Transverse colon (tissue), 4 donors: ENCODE measurements around the gene FIG4. TPM values are rescaled to one million over a fixed set of nuclear protein-coding genes. Genes with fewer than 3 reads are reported as not detected.
"Not testable (repeated sequence)": the region's sequence is repeated elsewhere in the genome, so short reads cannot be mapped to it uniquely, and the experiment has no call there.

Experiments
- DNase-seq: peaks from one replicate; pipeline ENCODE4 v3.0.0-alpha.2; 2019
- H3K27ac ChIP-seq, 4 donors: fragments of 200-600 bp; sonication (generic); 2 replicates each; pipeline ENCODE4 v1.5.1; 2016 to 2018; ENCODE audit warnings: inconsistent platforms in 4 of 4
- H3K27me3 ChIP-seq: fragments of 200-600 bp; sonication (generic); 2 replicates; pipeline ENCODE4 v1.5.1; 2017; ENCODE audit warnings: inconsistent platforms
- H3K36me3 ChIP-seq, 4 donors: fragments of 200-600 bp; sonication (generic); 2 replicates each; pipeline ENCODE4 v1.5.1; 2017 to 2019; ENCODE audit warnings: inconsistent platforms in 4 of 4
- H3K4me1 ChIP-seq, 4 donors: fragments of 200-600 bp; sonication (generic); 2 replicates each; pipeline ENCODE4 v1.5.1; 2017 to 2020; ENCODE audit warnings: inconsistent platforms in 4 of 4
- H3K4me3 ChIP-seq, 4 donors: fragments of 200-600 bp; sonication (generic); 1 replicate in 1 of 4; 2 replicates in 3 of 4; pipeline versions ENCODE4 v1.5.1 to v1.6.1; 2017 to 2019; ENCODE audit warnings: inconsistent platforms in 4 of 4
- H3K9me3 ChIP-seq, 2 donors: fragments of 200-600 bp; sonication (generic); 2 replicates each; pipeline ENCODE4 v1.5.1; 2017 to 2019; ENCODE audit warnings: inconsistent platforms in 2 of 2
- EP300 ChIP-seq: sonication (generic); formaldehyde crosslinking; IDR thresholded peaks from one replicate; pipeline ENCODE4 v1.6.1; 2017; ENCODE audit warnings: antibody characterized with exemption, low read depth
- POLR2A ChIP-seq: fragments of 450-650 bp; IDR thresholded peaks from one replicate; pipeline ENCODE4 v1.6.1; 2016; ENCODE audit warnings: antibody characterized with exemption, mild to moderate bottlenecking, moderate library complexity
- POLR2AphosphoS5 ChIP-seq, 3 donors: sonication (generic); formaldehyde crosslinking; IDR thresholded peaks; one replicate each; pipeline ENCODE4 v1.6.1; 2016; ENCODE audit warnings: antibody characterized with exemption in 3 of 3
- whole genome bisulfite sequencing, 2 donors: methylation state at CpG; one replicate each; pipeline ENCODE4 v1.1.5; 2018; ENCODE audit warnings: low coverage in 1 of 2; 5-methylcytosine and 5-hydroxymethylcytosine counted together
- in situ Hi-C, 4 donors: fragments of 200-750 bp; cut with MboI; loops; one replicate each; pipeline versions ENCODE4 v1.15.0 to v1.15.1; 2017; ENCODE audit warnings: low sequenced_read_pairs in 3 of 4, low pct_ligation_motif_present in 1 of 4, low pct_unique_long_range_greater_than_20kb in 1 of 4
- intact Hi-C: fragments of 100-400 bp; cut with DNase I; formaldehyde crosslinking; loops from one replicate; pipeline ENCODE4 v1.15.1; 2023; ENCODE audit warnings: low total_unique reads
- total RNA-seq, 4 donors: library from RNA; depleted of rRNA; stranded (reverse); fragments of >200 nt; gene quantifications; one replicate each; pipeline ENCODE4 v1.1.0, GENCODE V29; 2016
- TF ChIP-seq, protein P1 (sequence below), 5 experiments: fragments of 200-600 bp in 3 of 5; fragments of 450-650 bp in 2 of 5; sonication (generic) in 3 of 5; IDR thresholded peaks; 1 replicate in 2 of 5; 2 replicates in 3 of 5; pipeline ENCODE4 v1.5.1; 2016 to 2017; ENCODE audit warnings: antibody characterized with exemption in 5 of 5, inconsistent platforms in 3 of 5, mild to moderate bottlenecking in 2 of 5, moderate library complexity in 1 of 5

Gene FIG4
- total RNA-seq, 4 donors from 2014 or later, result 3.7 to 21.6 (median 15.2) TPM

DNA sequence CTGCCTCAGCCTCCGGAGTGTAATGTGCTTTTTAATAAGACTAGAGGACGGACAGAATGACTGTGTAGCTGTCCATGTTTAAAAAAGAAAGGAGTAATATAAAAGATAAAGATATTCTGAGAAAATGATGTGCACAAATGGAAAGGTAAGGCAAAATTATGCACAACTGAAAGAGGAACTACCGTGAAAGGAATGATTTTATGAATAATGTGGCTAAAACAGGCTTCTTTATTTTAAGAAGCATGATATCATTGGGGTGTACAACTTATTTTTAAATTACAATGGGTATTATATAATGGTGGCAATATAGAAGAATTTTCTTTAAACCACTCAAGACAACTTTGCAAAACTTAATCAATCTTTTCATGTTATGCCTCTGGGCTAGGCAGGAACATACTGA, 78.1 kb downstream of the FIG4 start:
- in situ Hi-C loops (no loop called here), intact Hi-C loops (no loop called here)
- H3K27me3 ChIP-seq, result no peaks in the 10 kb centered on the region

DNA sequence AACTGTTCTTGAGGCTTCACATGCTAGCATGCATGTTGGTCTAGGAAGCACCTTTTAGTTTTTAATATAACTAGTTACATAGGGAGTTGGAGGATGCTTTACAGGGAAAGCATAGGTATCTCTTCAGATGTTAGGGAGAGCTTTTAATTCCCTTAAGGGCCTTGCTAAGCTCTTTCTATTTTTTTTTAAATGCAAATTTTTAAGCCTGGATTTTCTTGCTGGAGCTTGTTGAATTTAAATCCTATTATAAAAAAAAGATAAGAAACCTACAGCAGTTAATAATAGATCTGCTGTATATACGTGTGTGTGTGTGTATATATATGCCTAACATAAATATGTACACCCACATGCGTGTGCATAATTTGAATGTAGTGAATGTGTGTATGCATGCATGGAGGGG, 79.0 kb downstream of the FIG4 start:
- Histone ChIP-seq H3K4me1 (no peaks in the 10 kb centered on the region), H3K9me3 (no peaks in the 10 kb centered on the region), H3K27me3 (no peaks in the 10 kb centered on the region), H3K27ac (no peak overlapping the region), H3K36me3 (peaks cover 0 to 16% (median 8%) of the 10 kb centered on the region in 4 donors), H3K4me3 (no peak overlapping the region)
- TF ChIP-seq POLR2AphosphoS5 (IDR thresholded peaks at IDR 0.05), result no peak
- no peak for TF ChIP-seq POLR2A
- no peak for TF ChIP-seq EP300
- TF ChIP-seq, protein P1, sequence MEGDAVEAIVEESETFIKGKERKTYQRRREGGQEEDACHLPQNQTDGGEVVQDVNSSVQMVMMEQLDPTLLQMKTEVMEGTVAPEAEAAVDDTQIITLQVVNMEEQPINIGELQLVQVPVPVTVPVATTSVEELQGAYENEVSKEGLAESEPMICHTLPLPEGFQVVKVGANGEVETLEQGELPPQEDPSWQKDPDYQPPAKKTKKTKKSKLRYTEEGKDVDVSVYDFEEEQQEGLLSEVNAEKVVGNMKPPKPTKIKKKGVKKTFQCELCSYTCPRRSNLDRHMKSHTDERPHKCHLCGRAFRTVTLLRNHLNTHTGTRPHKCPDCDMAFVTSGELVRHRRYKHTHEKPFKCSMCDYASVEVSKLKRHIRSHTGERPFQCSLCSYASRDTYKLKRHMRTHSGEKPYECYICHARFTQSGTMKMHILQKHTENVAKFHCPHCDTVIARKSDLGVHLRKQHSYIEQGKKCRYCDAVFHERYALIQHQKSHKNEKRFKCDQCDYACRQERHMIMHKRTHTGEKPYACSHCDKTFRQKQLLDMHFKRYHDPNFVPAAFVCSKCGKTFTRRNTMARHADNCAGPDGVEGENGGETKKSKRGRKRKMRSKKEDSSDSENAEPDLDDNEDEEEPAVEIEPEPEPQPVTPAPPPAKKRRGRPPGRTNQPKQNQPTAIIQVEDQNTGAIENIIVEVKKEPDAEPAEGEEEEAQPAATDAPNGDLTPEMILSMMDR (IDR thresholded peaks at IDR 0.05), result no peak
- 88 to 92% methylated on average over 2 of the region's 2 CpGs for WGBS, 2 donors
- DNase-seq, result no peak
- in situ Hi-C loops, result no loop called here
- intact Hi-C loops, result no loop called here

More for the DNA sequence above, 78.1 kb downstream of the FIG4 start:
- DNase-seq, result no peak
- no peak overlapping the region for H3K27ac ChIP-seq
- H3K9me3 ChIP-seq, result no peaks in the 10 kb centered on the region
- TF ChIP-seq POLR2A, result no peak
- no peak for TF ChIP-seq EP300
- H3K4me3 ChIP-seq, result no peak overlapping the region
- 73 to 88% methylated on average over 3 of the region's 3 CpGs for WGBS, 2 donors
- peaks cover 0 to 18% (median 9%) of the 10 kb centered on the region in 4 donors for H3K36me3 ChIP-seq
- no peaks in the 10 kb centered on the region for H3K4me1 ChIP-seq

DNA sequence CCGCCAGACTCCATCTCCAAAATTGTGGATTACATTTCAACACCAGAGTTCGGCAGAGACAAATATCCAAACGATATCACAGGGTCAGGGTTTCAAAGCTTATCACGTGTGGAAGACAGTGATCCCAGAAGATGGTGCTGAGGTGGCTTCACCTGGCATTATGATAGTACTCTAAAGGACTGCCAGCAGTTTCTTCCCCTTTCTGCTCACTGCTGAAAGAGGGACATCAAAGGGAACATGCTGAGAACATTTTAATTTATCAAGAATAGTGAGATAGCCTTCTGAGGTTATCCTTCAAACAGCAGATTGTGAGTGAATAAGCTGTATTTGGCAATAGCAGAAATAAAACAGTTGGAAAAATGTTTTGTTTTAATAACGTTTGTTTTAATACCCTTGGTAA, 79.7 kb downstream of the FIG4 start:
- WGBS, 2 donors, result 85 to 86% methylated on average over 1 to 5 of the region's 5 CpGs
- Histone ChIP-seq H3K9me3 (no peaks in the 10 kb centered on the region), H3K4me1 (no peaks in the 10 kb centered on the region), H3K27ac (no peak overlapping the region), H3K4me3 (no peak overlapping the region), H3K36me3 (peaks cover 0 to 16% (median 4%) of the 10 kb centered on the region in 4 donors), H3K27me3 (no peaks in the 10 kb centered on the region)
- DNase-seq, result no peak
- TF ChIP-seq EP300, result no peak
- no peak for TF ChIP-seq POLR2AphosphoS5 (IDR thresholded peaks at IDR 0.05)
- no peak for TF ChIP-seq POLR2A
- TF ChIP-seq, protein P1 (IDR thresholded peaks at IDR 0.05), result no peak
- in situ Hi-C loops (no loop called here), intact Hi-C loops (no loop called here)

DNA sequence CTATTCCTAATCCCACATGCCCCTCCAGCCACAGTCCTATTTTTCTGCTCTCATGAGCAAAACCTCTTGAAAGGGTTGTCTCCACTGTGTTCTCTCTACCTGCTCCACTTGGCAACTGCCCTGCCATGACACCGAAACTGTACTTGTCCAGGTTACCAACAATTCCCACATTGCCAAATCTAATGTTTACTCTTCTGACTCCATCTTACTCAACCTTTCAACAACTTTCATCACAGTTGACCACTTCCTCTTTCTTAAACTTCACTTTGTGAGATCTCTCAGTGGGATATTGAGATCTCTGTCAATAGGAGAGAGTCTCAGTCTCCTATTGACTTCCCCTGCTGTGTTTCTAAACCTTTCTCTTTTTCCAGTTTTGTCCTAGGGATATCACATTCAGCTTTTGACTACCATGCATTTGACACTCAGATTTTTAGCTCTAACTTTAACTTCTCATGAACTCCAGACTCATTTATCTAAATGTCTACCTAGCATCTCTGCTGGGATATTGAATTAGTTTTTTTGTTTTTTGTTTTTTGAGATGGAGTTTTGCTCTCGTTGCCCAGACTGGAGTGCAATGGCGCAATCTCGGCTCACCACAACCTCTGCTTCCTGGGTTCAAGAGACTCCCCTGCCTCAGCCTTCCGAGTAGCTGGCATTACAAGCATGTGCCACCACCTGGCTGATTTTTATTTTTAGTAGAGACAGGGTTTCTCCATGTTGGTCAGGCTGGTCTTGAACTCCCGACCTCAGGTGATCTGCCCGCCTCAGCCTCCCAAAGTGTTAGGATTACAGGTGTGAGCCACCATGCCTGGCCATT, 81.1 kb downstream of the FIG4 start:
- H3K27me3 ChIP-seq, intact Hi-C loops, H3K4me1 ChIP-seq, in situ Hi-C loops, H3K27ac ChIP-seq, H3K9me3 ChIP-seq, H3K4me3 ChIP-seq, DNase-seq: not testable (repeated sequence)
- peaks cover 0 to 11% (median 5%) of the 10 kb centered on the region in 4 donors for H3K36me3 ChIP-seq
- WGBS, 2 donors, result 80 to 85% methylated on average over 5 to 7 of the region's 7 CpGs

DNA sequence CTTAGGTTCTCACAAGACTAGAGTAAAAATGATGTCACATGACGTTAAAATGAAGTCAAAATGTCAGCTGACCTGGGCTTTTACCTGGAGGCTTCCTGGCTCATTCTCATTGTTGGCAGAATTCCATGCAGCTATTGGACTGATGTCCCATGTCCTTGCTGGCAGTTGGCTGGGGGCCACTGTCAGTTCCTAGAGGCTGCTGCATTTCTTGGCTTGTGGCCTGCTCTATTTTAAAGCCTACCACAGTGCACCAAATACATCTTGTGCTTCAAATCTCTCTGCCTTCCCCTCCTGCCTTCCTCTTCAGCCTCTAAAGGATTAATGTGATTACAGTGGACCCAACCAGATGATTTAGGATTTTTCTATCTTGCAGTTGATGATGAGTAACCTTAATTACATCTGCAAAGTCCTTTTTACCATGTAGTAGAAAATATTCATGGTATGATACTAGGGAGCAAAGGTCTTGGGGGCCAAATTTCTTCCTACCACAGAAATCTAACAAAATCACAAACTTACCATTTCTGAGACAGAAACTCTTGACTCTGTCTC, 81.9 kb downstream of the FIG4 start:
- Histone ChIP-seq H3K4me1 (no peaks in the 10 kb centered on the region), H3K36me3 (peaks cover 0 to 8% (median under 1%) of the 10 kb centered on the region in 4 donors), H3K27ac (no peak overlapping the region), H3K4me3 (no peak overlapping the region), H3K27me3 (no peaks in the 10 kb centered on the region), H3K9me3 (no peaks in the 10 kb centered on the region)
- intact Hi-C loops (no loop called here), in situ Hi-C loops (no loop called here)
- no peak for DNase-seq
- TF ChIP-seq EP300, result no peak
- no peak for TF ChIP-seq POLR2AphosphoS5 (IDR thresholded peaks at IDR 0.05)
- TF ChIP-seq POLR2A, result no peak
- TF ChIP-seq, protein P1 (IDR thresholded peaks at IDR 0.05), result no peak
- WGBS, 2 donors, result 81% methylated on average over 1 of the region's 1 CpG; no CpG with 5 or more reads in 1 of the 2 donors
